Measurements from ENCODE around the gene PLCL2. TPM values are rescaled to one million over a fixed set of nuclear protein-coding genes. Genes with fewer than 3 reads are reported as not detected.

PLCL2 gene
- total RNA-seq, 1 experiment from 2014 or later = 0.92 TPM

DNA sequence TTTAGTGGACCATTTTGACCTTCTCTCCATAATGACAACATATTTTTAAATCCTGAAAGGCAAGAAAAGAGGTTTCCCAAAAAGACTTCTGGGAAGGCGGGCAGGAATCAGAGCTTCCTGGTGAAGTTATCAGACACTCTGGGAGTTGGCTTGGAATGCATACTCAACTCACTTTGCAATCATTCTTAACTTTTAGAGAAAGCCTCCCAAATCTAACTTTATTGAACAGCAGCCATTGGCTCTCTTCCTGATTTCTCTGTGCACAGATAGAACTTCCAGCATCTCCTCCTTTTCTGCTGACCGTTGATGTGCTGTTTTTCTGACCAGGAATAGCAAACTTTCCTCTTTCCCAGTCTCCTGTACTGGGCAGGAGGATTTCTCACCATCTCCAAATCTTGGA, 44.6 kb downstream of the PLCL2 start:
- CTCF ChIA-PET = no interaction called here

DNA sequence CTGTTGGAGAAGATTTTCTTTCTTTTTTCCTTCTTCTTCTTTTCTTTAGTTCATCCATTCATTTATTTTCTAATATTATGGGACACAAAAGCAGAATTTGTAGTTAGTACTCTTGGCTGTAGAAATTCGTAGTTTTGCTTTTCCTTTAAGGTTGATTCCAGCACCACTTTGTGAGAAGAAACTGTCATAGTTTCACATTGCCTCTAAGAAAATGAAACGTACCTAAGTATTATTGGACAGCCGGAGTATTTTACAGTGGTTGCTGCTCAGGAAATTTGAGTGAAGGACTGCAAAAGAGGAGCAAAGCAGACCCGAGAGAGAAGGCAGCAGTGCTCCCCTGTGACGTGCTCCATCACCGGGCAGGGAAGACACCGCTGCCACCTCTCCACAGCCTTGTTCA, 48.1 kb downstream of the PLCL2 start:
- Histone ChIP-seq H3K4me1 (ENCODE audit: insufficient read depth, low read length, poor library complexity, severe bottlenecking) (no peaks in the 10 kb centered on the region), H3K36me3 (ENCODE audit: insufficient read depth, low read length, poor library complexity, severe bottlenecking) (no peaks in the 10 kb centered on the region), H3K27me3 (replicated peaks; ENCODE audit: insufficient read depth, low read depth, low read length, poor library complexity) (peaks cover 38% of the 10 kb centered on the region), H3K9me3 (ENCODE audit: low read depth, low read length, poor library complexity, severe bottlenecking) (no peaks in the 10 kb centered on the region), H3K4me3 (ENCODE audit: low read depth, low read length, poor library complexity, severe bottlenecking) (no peak overlapping the region), H3K27ac (ENCODE audit: low read depth, low read length, poor library complexity, severe bottlenecking) (no peak overlapping the region)
- CTCF ChIA-PET = no interaction called here
- intact Hi-C loops (cut with micrococcal nuclease; ENCODE audit: unreplicated experiment) = no loop called here
- DNase-seq (ENCODE audit: low spot score) = no peak
- no TSS peak for BruUV-seq (replicated peaks)
- POLR2A ChIA-PET (ENCODE audit: low non-redundant PET) = no interaction called here
- TF ChIP-seq, protein P1, sequence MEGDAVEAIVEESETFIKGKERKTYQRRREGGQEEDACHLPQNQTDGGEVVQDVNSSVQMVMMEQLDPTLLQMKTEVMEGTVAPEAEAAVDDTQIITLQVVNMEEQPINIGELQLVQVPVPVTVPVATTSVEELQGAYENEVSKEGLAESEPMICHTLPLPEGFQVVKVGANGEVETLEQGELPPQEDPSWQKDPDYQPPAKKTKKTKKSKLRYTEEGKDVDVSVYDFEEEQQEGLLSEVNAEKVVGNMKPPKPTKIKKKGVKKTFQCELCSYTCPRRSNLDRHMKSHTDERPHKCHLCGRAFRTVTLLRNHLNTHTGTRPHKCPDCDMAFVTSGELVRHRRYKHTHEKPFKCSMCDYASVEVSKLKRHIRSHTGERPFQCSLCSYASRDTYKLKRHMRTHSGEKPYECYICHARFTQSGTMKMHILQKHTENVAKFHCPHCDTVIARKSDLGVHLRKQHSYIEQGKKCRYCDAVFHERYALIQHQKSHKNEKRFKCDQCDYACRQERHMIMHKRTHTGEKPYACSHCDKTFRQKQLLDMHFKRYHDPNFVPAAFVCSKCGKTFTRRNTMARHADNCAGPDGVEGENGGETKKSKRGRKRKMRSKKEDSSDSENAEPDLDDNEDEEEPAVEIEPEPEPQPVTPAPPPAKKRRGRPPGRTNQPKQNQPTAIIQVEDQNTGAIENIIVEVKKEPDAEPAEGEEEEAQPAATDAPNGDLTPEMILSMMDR (conservative IDR thresholded peaks at IDR 0.05; ENCODE audit: low read depth, low read length) = no peak
- no peak for TF ChIP-seq EZH2 (IDR thresholded peaks at IDR 0.05; ENCODE audit: borderline replicate concordance, low read depth, low read length, poor library complexity, severe bottlenecking)

More for the DNA sequence above, 44.6 kb downstream of the PLCL2 start:
- DNase-seq (ENCODE audit: low spot score) = no peak
- no peak overlapping the region for H3K4me3 ChIP-seq (ENCODE audit: low read depth, low read length, poor library complexity, severe bottlenecking)
- no TSS peak for BruUV-seq (replicated peaks)
- peaks cover 9% of the 10 kb centered on the region for H3K27me3 ChIP-seq (replicated peaks; ENCODE audit: insufficient read depth, low read depth, low read length, poor library complexity)
- H3K27ac ChIP-seq (ENCODE audit: low read depth, low read length, poor library complexity, severe bottlenecking) = no peak overlapping the region
- TF ChIP-seq EZH2 (IDR thresholded peaks at IDR 0.05; ENCODE audit: borderline replicate concordance, low read depth, low read length, poor library complexity, severe bottlenecking) = no peak
- TF ChIP-seq, protein P1 (conservative IDR thresholded peaks at IDR 0.05; ENCODE audit: low read depth, low read length) = no peak
- no peaks in the 10 kb centered on the region for H3K36me3 ChIP-seq (ENCODE audit: insufficient read depth, low read length, poor library complexity, severe bottlenecking)
- intact Hi-C loops (cut with micrococcal nuclease; ENCODE audit: unreplicated experiment) = no loop called here
- H3K9me3 ChIP-seq (ENCODE audit: low read depth, low read length, poor library complexity, severe bottlenecking) = no peaks in the 10 kb centered on the region
- no peaks in the 10 kb centered on the region for H3K4me1 ChIP-seq (ENCODE audit: insufficient read depth, low read length, poor library complexity, severe bottlenecking)
- POLR2A ChIA-PET (ENCODE audit: low non-redundant PET) = no interaction called here

DNA sequence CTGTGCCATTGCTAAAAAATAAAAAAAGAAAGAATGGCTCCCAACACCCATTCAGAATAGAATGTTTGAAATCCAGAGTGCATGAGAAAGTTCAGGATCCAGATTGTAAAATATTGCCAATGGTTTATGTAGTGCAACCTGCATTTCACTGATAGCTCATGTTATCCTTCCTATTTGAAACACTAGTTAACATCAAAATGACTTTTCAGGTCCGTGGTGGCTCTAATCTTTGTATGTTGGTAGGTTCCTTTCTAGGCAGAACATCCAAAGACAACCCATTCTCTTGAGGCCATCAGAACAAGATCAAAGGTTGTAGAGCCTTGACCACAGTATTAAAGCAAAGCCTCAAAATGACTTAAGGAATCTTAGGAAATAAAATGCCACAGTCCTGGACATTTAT, 51.0 kb downstream of the PLCL2 start:
- TF ChIP-seq EZH2 (IDR thresholded peaks at IDR 0.05; ENCODE audit: borderline replicate concordance, low read depth, low read length, poor library complexity, severe bottlenecking) = no peak
- TF ChIP-seq, protein P1 (conservative IDR thresholded peaks at IDR 0.05; ENCODE audit: low read depth, low read length) = no peak
- CTCF ChIA-PET = no interaction called here
- Histone ChIP-seq H3K27me3 (replicated peaks; ENCODE audit: insufficient read depth, low read depth, low read length, poor library complexity) (peaks cover 47% of the 10 kb centered on the region), H3K36me3 (ENCODE audit: insufficient read depth, low read length, poor library complexity, severe bottlenecking) (no peaks in the 10 kb centered on the region), H3K4me3 (ENCODE audit: low read depth, low read length, poor library complexity, severe bottlenecking) (no peak overlapping the region), H3K27ac (ENCODE audit: low read depth, low read length, poor library complexity, severe bottlenecking) (no peak overlapping the region), H3K9me3 (ENCODE audit: low read depth, low read length, poor library complexity, severe bottlenecking) (no peaks in the 10 kb centered on the region), H3K4me1 (ENCODE audit: insufficient read depth, low read length, poor library complexity, severe bottlenecking) (no peaks in the 10 kb centered on the region)
- DNase-seq (ENCODE audit: low spot score) = no peak
- no TSS peak for BruUV-seq (replicated peaks)
- POLR2A ChIA-PET (ENCODE audit: low non-redundant PET) = no interaction called here
- intact Hi-C loops (cut with micrococcal nuclease; ENCODE audit: unreplicated experiment) = no loop called here
